Adrenal gland (tissue), 5 donors: ENCODE results near the gene DLGAP1.

Experiments used
- CTCF ChIP-seq, 6 experiments: fragments of 450-650 bp in 4 of 6; fragments of 200-600 bp in 2 of 6; sonication (generic) in 1 of 6; IDR thresholded peaks; 1 replicate in 5 of 6; 2 replicates in 1 of 6; pipeline versions ENCODE4 v1.5.1 to v1.8.0; 2016 to 2021; ENCODE audit warnings: antibody characterized with exemption in 6 of 6, mild to moderate bottlenecking in 2 of 6, moderate library complexity in 1 of 6
- POLR2A ChIP-seq, 2 donors: fragments of 450-650 bp; IDR thresholded peaks; one replicate each; pipeline ENCODE4 v1.6.1; 2017; ENCODE audit warnings: antibody characterized with exemption in 2 of 2, mild to moderate bottlenecking in 2 of 2, moderate library complexity in 1 of 2
- donor health status: DM: no; HTN: no; CAD: no.

- TF ChIP-seq CTCF (IDR thresholded peaks at IDR 0.05) (no peak), POLR2A (IDR thresholded peaks at IDR 0.05) (no peak)
These were observed 644.8 kb downstream of the DLGAP1 start for GRCh38 chr18:3810296-3810695.
